BE2C (cell line): Measurements from ENCODE around the gene EFCAB13.

Source experiments
- DNase-seq: peaks from one replicate; pipeline ENCODE4 v3.0.0-alpha.2; 2020
- H3K27me3 ChIP-seq: fragments of 250-450 bp; sonication (Bioruptor Pico); 2 replicates; pipeline ENCODE4 v1.5.1; 2020; ENCODE audit warnings: mild to moderate bottlenecking
- H3K36me3 ChIP-seq: fragments of 250-450 bp; sonication (Bioruptor Pico); 2 replicates; pipeline ENCODE4 v1.5.1; 2020; ENCODE audit warnings: mild to moderate bottlenecking
- H3K4me1 ChIP-seq: fragments of 250-450 bp; sonication (Bioruptor Pico); 2 replicates; pipeline ENCODE4 v1.5.1; 2020
- H3K4me3 ChIP-seq: 2 replicates; pipeline ENCODE4 v1.5.1; 2011; ENCODE audit warnings: low read depth, low read length
- H3K9me3 ChIP-seq: fragments of 250-450 bp; sonication (Bioruptor Pico); 2 replicates; pipeline ENCODE4 v1.5.1; 2020
- TF ChIP-seq, protein P1 (sequence below): IDR thresholded peaks from 2 replicates; pipeline ENCODE4 v1.5.1; 2012; ENCODE audit warnings: mild to moderate bottlenecking, low read depth, low read length

EFCAB13 gene

DNA sequence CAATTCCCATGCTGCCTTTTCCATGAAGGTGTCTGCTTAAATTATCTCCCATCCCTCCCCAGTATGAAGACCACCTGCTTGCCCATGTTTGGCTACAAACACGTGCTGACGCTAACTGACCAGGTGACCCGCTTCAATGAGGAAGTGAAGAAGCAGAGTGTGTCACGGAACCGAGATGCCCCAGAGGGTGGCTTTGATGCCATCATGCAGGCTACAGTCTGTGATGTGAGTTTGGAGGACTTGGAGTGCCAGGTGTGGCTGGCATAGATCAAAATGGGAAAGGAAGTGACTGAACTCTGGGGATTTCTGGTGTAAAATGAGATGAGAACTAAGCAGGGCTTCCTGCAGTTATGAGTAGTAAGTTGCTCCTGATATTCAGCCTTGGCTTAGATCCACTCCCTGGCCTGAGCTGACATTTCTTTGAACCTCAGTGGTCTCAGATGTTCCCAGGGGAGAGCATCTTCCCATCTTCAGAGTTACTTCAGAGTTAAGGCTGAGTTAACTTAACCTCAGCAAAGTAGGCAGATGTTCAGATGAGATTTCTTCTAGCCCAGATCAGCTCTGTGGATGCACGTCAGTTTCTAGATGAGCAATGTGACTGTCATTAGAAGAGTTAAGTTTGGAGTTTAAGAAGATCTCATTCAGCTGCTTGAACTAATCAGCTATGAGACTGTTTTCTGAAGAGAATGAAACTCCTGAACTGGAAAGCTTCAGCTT is 37.4 kb upstream of the EFCAB13 start:
- DNase-seq, result no peak
- Histone ChIP-seq H3K36me3 (no peaks in the 10 kb centered on the region), H3K4me1 (no peaks in the 10 kb centered on the region; the same call in 1 of the 2 replicates), H3K4me3 (no peak overlapping the region), H3K9me3 (no peaks in the 10 kb centered on the region), H3K27me3 (no peaks in the 10 kb centered on the region)
- TF ChIP-seq, protein P1, sequence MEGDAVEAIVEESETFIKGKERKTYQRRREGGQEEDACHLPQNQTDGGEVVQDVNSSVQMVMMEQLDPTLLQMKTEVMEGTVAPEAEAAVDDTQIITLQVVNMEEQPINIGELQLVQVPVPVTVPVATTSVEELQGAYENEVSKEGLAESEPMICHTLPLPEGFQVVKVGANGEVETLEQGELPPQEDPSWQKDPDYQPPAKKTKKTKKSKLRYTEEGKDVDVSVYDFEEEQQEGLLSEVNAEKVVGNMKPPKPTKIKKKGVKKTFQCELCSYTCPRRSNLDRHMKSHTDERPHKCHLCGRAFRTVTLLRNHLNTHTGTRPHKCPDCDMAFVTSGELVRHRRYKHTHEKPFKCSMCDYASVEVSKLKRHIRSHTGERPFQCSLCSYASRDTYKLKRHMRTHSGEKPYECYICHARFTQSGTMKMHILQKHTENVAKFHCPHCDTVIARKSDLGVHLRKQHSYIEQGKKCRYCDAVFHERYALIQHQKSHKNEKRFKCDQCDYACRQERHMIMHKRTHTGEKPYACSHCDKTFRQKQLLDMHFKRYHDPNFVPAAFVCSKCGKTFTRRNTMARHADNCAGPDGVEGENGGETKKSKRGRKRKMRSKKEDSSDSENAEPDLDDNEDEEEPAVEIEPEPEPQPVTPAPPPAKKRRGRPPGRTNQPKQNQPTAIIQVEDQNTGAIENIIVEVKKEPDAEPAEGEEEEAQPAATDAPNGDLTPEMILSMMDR, result no peak

DNA sequence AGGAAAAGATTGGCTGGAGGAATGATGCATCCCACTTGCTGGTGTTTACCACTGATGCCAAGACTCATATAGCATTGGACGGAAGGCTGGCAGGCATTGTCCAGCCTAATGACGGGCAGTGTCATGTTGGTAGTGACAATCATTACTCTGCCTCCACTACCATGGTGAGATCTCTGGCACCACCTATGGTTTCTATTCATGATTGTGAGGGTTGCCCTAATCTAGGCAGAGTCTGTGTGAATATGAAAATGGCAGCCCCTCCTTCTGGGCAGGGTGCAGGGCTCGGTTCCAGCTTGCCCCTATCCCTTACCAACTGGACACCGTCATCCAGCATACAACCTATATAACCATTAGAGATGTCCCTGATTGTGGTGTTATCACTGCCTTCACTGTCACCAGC is 36.7 kb upstream of the EFCAB13 start:
- DNase-seq, result no peak
- H3K4me1 ChIP-seq, result no peaks in the 10 kb centered on the region; the same call in 1 of the 2 replicates
- TF ChIP-seq, protein P1, result no peak
- H3K9me3 ChIP-seq, result no peaks in the 10 kb centered on the region
- H3K36me3 ChIP-seq, result no peaks in the 10 kb centered on the region
- no peaks in the 10 kb centered on the region for H3K27me3 ChIP-seq
- no peak overlapping the region for H3K4me3 ChIP-seq

DNA sequence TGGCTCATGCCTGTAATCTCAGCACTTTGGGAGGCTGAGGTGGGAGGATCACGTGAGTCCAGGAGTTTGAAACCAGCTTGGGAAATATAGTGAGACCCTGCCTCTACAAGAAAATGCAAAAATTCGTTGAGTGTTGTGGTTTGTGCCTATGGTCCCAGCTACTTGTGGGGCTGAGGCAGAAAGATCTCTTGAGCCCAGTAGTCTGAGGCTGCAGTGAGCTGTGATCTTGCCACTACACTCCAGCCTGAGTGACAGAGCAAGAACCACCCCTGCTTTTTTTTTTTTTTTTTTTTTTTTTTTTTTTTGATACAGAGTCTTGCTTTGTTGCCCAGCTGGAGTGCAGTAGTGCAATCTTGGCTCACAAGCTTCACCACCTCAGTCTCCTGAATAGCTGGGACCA is 36.1 kb upstream of the EFCAB13 start:
- H3K9me3 ChIP-seq, result no peaks in the 10 kb centered on the region
- no peak for DNase-seq
- no peak overlapping the region for H3K4me3 ChIP-seq
- H3K27me3 ChIP-seq, result no peaks in the 10 kb centered on the region
- TF ChIP-seq, protein P1, result no peak
- H3K36me3 ChIP-seq, result no peaks in the 10 kb centered on the region
- no peaks in the 10 kb centered on the region; the same call in 1 of the 2 replicates for H3K4me1 ChIP-seq

DNA sequence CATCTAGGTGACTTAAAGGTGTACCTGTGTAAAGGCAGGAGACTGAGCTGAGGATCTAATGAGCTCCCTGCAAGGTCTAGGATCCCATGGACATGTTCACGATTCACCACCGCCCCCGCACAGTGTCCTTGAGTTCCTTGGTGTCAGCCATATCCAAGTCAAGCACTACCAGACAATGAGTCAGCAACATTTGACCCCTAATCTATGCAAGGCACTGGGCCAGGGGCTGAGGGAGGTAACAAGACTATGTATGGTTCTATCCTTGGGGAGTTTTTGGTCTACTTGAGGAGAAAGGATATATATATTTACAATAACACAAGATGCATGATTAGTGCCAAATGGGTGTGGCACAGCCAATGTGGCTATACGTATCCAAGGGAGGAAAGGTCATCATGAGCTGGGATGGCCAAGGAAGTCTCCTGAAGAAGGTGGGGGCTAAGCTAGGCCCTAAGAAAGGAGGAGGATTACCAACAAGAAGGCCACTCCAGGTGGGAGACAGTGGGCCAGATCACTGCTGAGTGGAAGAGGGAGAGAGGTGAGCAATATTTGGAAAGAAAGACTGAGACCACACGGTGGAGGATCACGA is 35.1 kb upstream of the EFCAB13 start:
- H3K4me1 ChIP-seq, result no peaks in the 10 kb centered on the region; the same call in 1 of the 2 replicates
- no peak for DNase-seq
- no peaks in the 10 kb centered on the region for H3K36me3 ChIP-seq
- H3K4me3 ChIP-seq, result no peak overlapping the region
- TF ChIP-seq, protein P1, result no peak
- no peaks in the 10 kb centered on the region for H3K27me3 ChIP-seq
- no peaks in the 10 kb centered on the region for H3K9me3 ChIP-seq

DNA sequence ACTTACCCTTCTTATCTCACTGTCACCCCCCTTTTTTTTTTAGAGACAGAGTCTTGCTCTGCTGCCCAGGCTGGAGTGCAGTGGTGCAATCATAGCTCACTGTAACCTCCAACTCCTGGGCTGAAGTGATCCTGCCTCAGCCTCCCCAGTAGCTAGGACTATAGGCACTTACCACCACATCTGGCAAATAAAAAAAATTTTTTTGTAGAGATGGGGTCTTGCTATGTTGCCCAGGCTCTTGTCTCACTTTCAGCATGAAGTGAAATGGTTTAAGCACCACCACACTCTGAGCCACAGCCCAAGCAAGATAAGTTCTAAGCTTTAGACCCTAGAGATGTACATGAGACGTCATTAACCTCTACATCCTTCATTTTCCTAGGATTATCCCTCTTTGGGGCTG is 34.5 kb upstream of the EFCAB13 start:
- Histone ChIP-seq H3K4me1 (no peaks in the 10 kb centered on the region; the same call in 1 of the 2 replicates), H3K36me3 (no peaks in the 10 kb centered on the region), H3K4me3 (no peak overlapping the region), H3K9me3 (no peaks in the 10 kb centered on the region), H3K27me3 (no peaks in the 10 kb centered on the region)
- DNase-seq, result no peak
- TF ChIP-seq, protein P1, result no peak

DNA sequence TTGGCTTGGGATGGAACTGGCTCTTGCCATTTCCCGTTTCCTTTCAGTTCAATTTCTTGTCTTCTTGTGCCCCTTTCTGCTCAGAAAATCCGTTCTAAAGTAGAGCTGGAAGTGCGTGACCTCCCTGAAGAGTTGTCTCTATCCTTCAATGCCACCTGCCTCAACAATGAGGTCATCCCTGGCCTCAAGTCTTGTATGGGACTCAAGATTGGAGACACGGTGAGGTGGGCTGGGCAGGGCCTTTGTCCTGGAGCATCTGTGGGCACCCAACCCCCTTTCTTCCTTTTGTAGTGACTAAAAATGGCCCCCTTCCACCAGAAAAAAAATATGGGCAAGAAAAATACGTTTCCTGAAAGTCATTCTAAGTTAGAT is 32.9 kb upstream of the EFCAB13 start:
- Histone ChIP-seq H3K36me3 (no peaks in the 10 kb centered on the region), H3K4me1 (no peaks in the 10 kb centered on the region; the same call in 1 of the 2 replicates)

More for the DNA sequence above, 32.9 kb upstream of the EFCAB13 start:
- TF ChIP-seq, protein P1, result no peak
- no peak for DNase-seq
- H3K27me3 ChIP-seq, result no peaks in the 10 kb centered on the region
- H3K9me3 ChIP-seq, result no peaks in the 10 kb centered on the region
- no peak overlapping the region for H3K4me3 ChIP-seq
